ENCODE results near the gene SCNN1G.

SCNN1G gene

DNA sequence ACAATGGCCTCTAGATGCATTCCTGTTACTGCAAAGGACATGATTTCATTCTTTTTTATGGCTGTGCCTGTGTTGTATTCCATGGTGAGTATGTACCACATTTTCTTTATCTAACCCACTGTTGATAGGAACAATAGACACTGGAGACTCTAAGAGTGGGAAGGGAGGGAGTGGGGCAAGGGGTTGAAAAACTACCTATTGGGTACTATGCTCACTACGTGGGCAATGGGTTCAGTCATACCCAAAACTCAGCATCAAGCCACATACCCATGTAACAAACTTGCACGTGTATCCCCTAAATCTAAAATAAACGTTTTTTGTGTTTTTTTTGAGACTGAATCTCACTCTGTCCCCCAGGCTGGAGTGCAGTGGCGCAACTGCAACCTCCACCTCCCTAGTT is 72.5 kb downstream of the SCNN1G start:
- no peak for DNase-seq (ENCODE audit: low spot score)
- TF ChIP-seq, protein P1, sequence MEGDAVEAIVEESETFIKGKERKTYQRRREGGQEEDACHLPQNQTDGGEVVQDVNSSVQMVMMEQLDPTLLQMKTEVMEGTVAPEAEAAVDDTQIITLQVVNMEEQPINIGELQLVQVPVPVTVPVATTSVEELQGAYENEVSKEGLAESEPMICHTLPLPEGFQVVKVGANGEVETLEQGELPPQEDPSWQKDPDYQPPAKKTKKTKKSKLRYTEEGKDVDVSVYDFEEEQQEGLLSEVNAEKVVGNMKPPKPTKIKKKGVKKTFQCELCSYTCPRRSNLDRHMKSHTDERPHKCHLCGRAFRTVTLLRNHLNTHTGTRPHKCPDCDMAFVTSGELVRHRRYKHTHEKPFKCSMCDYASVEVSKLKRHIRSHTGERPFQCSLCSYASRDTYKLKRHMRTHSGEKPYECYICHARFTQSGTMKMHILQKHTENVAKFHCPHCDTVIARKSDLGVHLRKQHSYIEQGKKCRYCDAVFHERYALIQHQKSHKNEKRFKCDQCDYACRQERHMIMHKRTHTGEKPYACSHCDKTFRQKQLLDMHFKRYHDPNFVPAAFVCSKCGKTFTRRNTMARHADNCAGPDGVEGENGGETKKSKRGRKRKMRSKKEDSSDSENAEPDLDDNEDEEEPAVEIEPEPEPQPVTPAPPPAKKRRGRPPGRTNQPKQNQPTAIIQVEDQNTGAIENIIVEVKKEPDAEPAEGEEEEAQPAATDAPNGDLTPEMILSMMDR (conservative IDR thresholded peaks at IDR 0.05; ENCODE audit: low read depth), result no peak
- ChIA-PET CTCF (no interaction called here), POLR2A (ENCODE audit: low non-redundant PET) (no interaction called here)
- H3K27ac ChIP-seq, result no peak overlapping the region

DNA sequence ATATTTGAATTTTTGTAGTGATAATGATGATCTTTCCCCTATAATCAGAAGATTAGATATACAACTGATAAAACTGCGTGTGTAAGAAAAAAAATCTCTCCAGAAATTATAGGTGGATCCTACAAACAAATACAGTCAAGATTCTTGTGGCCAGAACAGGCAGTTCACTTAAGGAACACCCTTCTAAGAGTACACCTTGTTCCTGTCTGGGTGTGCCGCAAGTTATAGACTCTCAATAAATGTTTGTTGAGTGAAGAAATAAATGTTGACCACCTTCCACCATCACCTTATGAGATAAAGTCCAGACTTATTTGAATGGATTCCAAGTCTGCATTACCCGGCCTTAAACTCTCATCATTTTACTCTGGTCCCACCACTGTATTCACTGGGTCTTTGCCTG is 73.9 kb downstream of the SCNN1G start:
- DNase-seq (ENCODE audit: low spot score), result no peak
- POLR2A ChIA-PET (ENCODE audit: low non-redundant PET), result no interaction called here
- TF ChIP-seq, protein P1 (conservative IDR thresholded peaks at IDR 0.05; ENCODE audit: low read depth), result no peak
- CTCF ChIA-PET, result no interaction called here
- no peak overlapping the region for H3K27ac ChIP-seq

DNA sequence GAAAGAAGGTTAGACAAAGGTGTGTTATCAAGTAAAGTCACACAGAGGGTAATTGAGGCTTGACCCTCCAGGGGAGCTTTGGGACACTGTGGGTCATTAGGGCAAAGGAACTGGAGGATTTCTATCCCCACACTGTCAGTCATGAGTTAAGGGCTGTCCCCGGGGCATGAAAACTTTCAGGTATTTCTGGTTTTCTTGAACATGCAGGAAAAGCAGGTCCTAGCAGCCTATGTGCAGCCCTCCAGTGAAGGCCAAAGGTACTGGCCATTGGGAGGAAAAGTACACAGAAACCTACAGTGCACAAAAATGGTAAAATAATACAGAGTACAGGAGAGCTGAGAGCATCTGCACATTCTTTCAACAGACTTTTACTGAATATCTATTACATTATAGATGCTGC is 75.1 kb downstream of the SCNN1G start:
- ChIA-PET CTCF (interaction anchor here (0.6 kb wide), 1 partner anchor 45 kb away, joined by 4 read pairs; the partner anchor contains the start of gene SCNN1B), POLR2A (ENCODE audit: low non-redundant PET) (no interaction called here)
- peak overlapping the region; percentile 79 for H3K27ac ChIP-seq
- TF ChIP-seq, protein P1 (conservative IDR thresholded peaks at IDR 0.05; ENCODE audit: low read depth), result no peak
- DNase-seq (ENCODE audit: low spot score), result peak; percentile 38

DNA sequence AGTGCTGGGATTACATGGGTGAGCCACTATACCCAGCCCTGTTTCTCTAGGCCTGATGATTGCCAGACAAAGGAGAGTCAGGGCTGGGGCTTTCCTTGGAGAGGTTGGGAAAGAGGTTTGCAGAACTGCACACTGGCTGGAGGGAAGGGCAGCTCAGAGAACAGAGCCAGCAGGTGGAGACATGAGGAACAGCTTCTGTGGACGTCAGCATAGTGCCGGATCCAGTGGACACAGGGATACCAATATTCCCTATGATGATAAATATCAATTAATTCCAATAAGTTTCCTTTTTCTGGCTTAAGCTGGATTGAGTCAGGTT is 76.3 kb downstream of the SCNN1G start:
- ChIA-PET POLR2A (ENCODE audit: low non-redundant PET) (no interaction called here), CTCF (no interaction called here)
- DNase-seq (ENCODE audit: low spot score), result no peak
- TF ChIP-seq, protein P1 (conservative IDR thresholded peaks at IDR 0.05; ENCODE audit: low read depth), result no peak
- peak overlapping the region; percentile 79 for H3K27ac ChIP-seq
